Large intestine (tissue), 12 donors: ENCODE measurements around the gene DEDD2. TPM values are rescaled to one million over a fixed set of nuclear protein-coding genes. Genes with fewer than 3 reads are reported as not detected.
"Not testable (repeated sequence)": the region's sequence is repeated elsewhere in the genome, so short reads cannot be mapped to it uniquely, and the experiment has no call there.

Source experiments
- DNase-seq, 2 donors: peaks; one replicate each; pipeline versions ENCODE4 v3.0.0 to v3.0.0-alpha.2; 2013
- H3K27ac ChIP-seq: one replicate; pipeline ENCODE4 v1.5.1; 2013; ENCODE audit warnings: low read length
- H3K27me3 ChIP-seq: 2 replicates; pipeline ENCODE4 v1.6.1; 2013; ENCODE audit warnings: low read length; ENCODE audit not compliant: control insufficient read depth, insufficient read depth
- H3K36me3 ChIP-seq: 2 replicates; pipeline ENCODE4 v1.6.1; 2013; ENCODE audit warnings: low read length; ENCODE audit not compliant: control insufficient read depth, insufficient read depth
- H3K4me1 ChIP-seq: one replicate; pipeline ENCODE4 v1.6.1; 2013; ENCODE audit warnings: low read length; ENCODE audit not compliant: control insufficient read depth, insufficient read depth
- H3K4me3 ChIP-seq: one replicate; pipeline ENCODE4 v1.5.1; 2013; ENCODE audit warnings: low read length
- H3K9me3 ChIP-seq: one replicate; pipeline ENCODE4 v1.6.1; 2013; ENCODE audit warnings: mild to moderate bottlenecking, low read depth, low read length, moderate library complexity; ENCODE audit not compliant: control insufficient read depth
- WGBS: methylation state at CpG from one replicate; pipeline ENCODE4 v1.1.5; 2013; ENCODE audit warnings: low lambda C conversion rate; ENCODE audit not compliant: insufficient coverage; 5-methylcytosine and 5-hydroxymethylcytosine counted together
- long read RNA-seq, 11 donors: transcript quantifications; one replicate each; lab custom pipeline, GENCODE V29; 2026
- polyA plus RNA-seq: library from polyadenylated mRNA; unstranded; fragments of 120-200 nt; gene quantifications from one replicate; pipeline ENCODE4 v1.2.1, GENCODE V29; 2013

DEDD2 gene, protein sequence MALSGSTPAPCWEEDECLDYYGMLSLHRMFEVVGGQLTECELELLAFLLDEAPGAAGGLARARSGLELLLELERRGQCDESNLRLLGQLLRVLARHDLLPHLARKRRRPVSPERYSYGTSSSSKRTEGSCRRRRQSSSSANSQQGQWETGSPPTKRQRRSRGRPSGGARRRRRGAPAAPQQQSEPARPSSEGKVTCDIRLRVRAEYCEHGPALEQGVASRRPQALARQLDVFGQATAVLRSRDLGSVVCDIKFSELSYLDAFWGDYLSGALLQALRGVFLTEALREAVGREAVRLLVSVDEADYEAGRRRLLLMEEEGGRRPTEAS
- polyA plus RNA-seq: 30.7 TPM
- long read RNA-seq, donor 1, partial matches to known transcripts: 0 of 4 reads
- long read RNA-seq, donor 1, other reads (novel, unspliced or antisense): 0 of 4 reads
- long read RNA-seq, donor 2, transcript DEDD2-205 (5 exons, 1,183 nt): major isoform, 7 of 9 reads
- long read RNA-seq, donor 2, partial matches to known transcripts: 0 of 9 reads
- long read RNA-seq, donor 2, other reads (novel, unspliced or antisense): 0 of 9 reads
- long read RNA-seq, donor 3, transcript DEDD2-205 (5 exons, 1,183 nt): major isoform, 11 of 16 reads
- long read RNA-seq, donor 3, partial matches to known transcripts: 0 of 16 reads
- long read RNA-seq, donor 3, other reads (novel, unspliced or antisense): 0 of 16 reads
- long read RNA-seq, donor 4: 0 reads
- long read RNA-seq, donor 5, partial matches to known transcripts: 0 of 6 reads
- long read RNA-seq, donor 5, other reads (novel, unspliced or antisense): 0 of 6 reads
- long read RNA-seq, donor 6, transcript DEDD2-205 (5 exons, 1,183 nt): major isoform, 5 of 7 reads
- long read RNA-seq, donor 6, partial matches to known transcripts: 0 of 7 reads
- long read RNA-seq, donor 6, other reads (novel, unspliced or antisense): 0 of 7 reads
- long read RNA-seq, donor 7, partial matches to known transcripts: 5 of 6 reads
- long read RNA-seq, donor 7, other reads (novel, unspliced or antisense): 0 of 6 reads
- long read RNA-seq, donor 8, transcript DEDD2-205 (5 exons, 1,183 nt): major isoform, 10 of 15 reads
- long read RNA-seq, donor 8, partial matches to known transcripts: 0 of 15 reads
- long read RNA-seq, donor 8, other reads (novel, unspliced or antisense): 0 of 15 reads
- long read RNA-seq, donor 9, transcript DEDD2-205 (5 exons, 1,183 nt): major isoform, 5 of 6 reads
- long read RNA-seq, donor 9, partial matches to known transcripts: 0 of 6 reads
- long read RNA-seq, donor 9, other reads (novel, unspliced or antisense): 0 of 6 reads
- long read RNA-seq, donor 10, transcript DEDD2-203 (4 exons, 1,586 nt): minor isoform, 5 of 11 reads
- long read RNA-seq, donor 10, transcript DEDD2-205 (5 exons, 1,183 nt): major isoform, 6 of 11 reads
- long read RNA-seq, donor 10, partial matches to known transcripts: 0 of 11 reads
- long read RNA-seq, donor 10, other reads (novel, unspliced or antisense): 0 of 11 reads
- long read RNA-seq, donor 11, transcript DEDD2-205 (5 exons, 1,183 nt): major isoform, 6 of 8 reads
- long read RNA-seq, donor 11, partial matches to known transcripts: 0 of 8 reads
- long read RNA-seq, donor 11, other reads (novel, unspliced or antisense): 0 of 8 reads

DNA sequence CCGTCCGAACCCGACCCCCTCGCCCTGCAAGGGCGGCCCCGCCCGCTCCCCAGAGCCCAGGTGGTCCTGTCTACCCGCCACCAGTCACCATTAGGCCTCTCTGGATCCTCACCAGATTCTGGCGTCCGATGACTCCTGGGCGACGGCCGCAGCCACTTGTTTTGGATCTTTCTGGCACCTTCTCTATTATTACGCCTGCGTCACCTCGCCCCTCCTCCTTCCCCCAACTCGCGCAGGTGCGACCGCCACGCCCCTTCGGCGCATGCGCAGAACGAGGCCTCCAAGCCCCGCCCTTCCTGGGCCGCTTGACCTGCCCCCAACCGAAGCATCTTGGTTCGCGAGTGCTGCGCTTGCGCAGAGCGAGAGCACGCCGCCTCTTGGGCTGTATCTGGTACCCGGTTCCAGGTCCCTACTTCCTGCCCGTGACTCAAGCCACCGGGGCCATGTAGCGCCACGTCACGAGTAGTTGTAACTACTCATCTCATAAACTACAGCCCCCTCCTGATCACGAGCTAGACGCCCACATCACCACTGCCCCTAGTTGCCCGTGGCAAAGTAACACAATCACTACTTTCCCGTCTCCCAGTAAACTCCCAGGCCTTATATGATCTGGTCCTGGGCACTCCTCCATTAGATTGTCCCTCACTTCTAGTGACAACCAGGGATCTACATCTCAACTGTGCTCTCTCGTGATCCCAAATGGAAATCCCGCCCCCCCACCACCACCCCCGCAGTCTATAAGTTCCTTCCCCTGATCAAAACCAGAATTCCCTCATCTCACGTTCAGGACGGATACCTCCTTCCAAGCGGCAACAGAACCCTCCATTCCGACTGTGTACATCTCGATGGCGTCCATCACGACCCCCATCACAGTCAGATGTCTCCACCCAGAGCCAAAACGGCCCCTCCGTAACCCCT lies at the start of gene DEDD2:
TSS of gene DEDD2 (minus strand) at position 158 of the 918 bp plus-strand sequence. CDS start 670 bp downstream, outside the sequence.
- H3K4me1 ChIP-seq: peaks cover 36% of the 10 kb centered on the region
- no CpG with 5 or more reads among the region's 57 CpGs for WGBS

DNA sequence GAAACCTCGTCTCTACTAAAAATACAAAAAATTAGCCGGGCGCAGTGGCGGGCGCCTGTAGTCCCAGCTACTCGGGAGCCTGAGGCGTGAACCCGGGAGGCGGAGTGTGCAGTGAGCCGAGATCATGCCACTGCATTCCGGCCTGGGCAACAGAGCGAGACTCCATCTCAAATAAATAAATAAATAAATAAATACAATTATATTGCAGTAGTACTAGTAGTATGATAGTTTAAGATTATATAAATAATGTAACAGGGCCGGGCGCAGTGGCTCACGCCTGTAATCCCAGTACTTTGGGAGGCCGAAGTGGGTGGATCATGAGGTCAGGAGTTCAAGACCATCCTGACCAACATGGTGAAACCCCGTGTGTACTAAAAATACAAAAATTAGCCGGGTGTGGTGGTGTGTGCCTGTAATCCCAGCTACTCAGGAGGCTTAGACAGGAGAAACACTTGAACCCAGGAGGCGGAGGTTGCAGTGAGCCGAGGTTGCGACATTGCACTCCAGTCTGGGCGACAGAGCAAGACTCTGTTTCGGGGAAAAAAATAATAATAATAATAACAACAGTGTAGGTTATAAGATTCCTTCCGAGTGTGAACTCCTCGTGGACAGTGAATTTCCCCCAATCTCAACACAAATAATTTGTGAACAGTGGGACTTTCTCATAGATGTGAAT lies 49.6 kb upstream of the DEDD2 start:
- not testable (repeated sequence) for H3K27me3 ChIP-seq, DNase-seq, H3K36me3 ChIP-seq, H3K9me3 ChIP-seq, H3K4me3 ChIP-seq, H3K27ac ChIP-seq
- 88% methylated on average over 3 of the region's 25 CpGs for WGBS
- peaks cover 28% of the 10 kb centered on the region for H3K4me1 ChIP-seq

More for the DNA sequence above, at the start of gene DEDD2:
- peak; percentile 98 to 99 for DNase-seq
- Histone ChIP-seq H3K27me3 (no peaks in the 10 kb centered on the region), H3K9me3 (no peaks in the 10 kb centered on the region), H3K36me3 (peaks cover 28% of the 10 kb centered on the region), H3K4me3 (peak within 1 kb of the TSS; percentile 92), H3K27ac (peak within 1 kb of the TSS; percentile 95)

DNA sequence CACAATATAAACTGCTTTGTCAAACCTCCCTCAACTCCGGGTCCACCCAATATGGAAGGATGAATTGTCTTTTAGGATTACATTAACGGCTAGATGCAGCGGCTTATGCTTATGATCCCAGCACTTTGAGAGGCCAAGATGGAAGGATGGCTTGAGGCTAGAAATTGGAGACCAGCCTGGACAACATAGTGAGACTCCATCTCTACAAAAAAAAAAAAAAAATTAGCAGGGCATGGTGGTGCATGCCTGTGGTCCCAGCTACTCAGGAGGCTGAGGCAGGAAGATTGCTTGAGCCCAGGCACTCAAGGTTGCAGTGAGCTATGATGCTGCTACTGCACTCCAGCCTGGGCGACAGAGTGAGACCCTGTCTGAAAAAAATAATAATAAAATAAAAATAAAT lies 48.6 kb upstream of the DEDD2 start:
- not testable (repeated sequence) for DNase-seq, H3K27me3 ChIP-seq, H3K36me3 ChIP-seq, H3K27ac ChIP-seq, H3K4me3 ChIP-seq, H3K9me3 ChIP-seq
- peaks cover 20% of the 10 kb centered on the region for H3K4me1 ChIP-seq
- WGBS: no CpG with 5 or more reads among the region's 4 CpGs

DNA sequence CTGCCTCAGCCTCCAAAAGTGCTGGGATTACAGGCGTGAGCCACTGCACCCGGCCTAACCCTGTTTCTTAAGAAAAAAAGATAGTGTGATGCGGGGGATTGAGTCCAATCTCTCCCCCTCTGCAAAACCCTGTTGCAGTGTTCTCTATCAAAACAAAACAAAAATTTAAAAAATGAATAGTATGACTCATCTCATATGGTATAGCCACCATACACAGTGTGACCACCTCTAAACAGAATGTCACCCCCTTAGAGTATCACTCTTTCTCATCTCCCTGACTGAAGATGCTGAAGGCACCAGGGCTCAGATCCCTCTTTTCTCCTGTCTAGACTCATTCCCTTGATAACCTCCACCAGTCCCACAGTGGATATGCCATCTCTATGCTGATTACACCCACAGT lies 44.3 kb upstream of the DEDD2 start:
- WGBS: no CpG with 5 or more reads among the region's 3 CpGs
- Histone ChIP-seq H3K9me3 (no peaks in the 10 kb centered on the region), H3K27ac (no peak overlapping the region), H3K4me1 (peaks cover 10% of the 10 kb centered on the region), H3K27me3 (no peaks in the 10 kb centered on the region), H3K4me3 (no peak overlapping the region), H3K36me3 (no peaks in the 10 kb centered on the region)
- no peak for DNase-seq

DNA sequence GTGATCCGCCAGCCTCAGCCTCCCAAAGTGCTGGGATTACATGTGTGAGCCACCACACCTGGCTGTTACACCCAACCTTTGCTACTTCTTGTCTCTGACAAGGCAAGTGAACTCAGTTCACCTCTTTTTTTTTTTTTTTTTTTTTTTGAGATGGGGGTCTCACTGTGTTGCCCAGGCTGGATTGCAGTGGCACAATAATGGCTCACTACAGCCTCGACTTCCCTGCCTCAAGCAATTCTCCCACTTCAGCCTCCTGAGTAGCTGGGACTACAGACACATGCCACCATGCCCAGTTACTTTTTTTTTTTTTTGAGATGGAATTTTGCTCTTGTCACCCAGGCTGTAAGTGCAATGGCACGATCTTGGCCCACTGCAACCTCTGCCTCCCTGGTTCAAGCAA lies 40.4 kb upstream of the DEDD2 start:
- WGBS: no CpG with 5 or more reads among the region's 3 CpGs
- not testable (repeated sequence) for H3K36me3 ChIP-seq, DNase-seq, H3K4me3 ChIP-seq, H3K27ac ChIP-seq, H3K9me3 ChIP-seq, H3K27me3 ChIP-seq
- peaks cover 23% of the 10 kb centered on the region for H3K4me1 ChIP-seq

DNA sequence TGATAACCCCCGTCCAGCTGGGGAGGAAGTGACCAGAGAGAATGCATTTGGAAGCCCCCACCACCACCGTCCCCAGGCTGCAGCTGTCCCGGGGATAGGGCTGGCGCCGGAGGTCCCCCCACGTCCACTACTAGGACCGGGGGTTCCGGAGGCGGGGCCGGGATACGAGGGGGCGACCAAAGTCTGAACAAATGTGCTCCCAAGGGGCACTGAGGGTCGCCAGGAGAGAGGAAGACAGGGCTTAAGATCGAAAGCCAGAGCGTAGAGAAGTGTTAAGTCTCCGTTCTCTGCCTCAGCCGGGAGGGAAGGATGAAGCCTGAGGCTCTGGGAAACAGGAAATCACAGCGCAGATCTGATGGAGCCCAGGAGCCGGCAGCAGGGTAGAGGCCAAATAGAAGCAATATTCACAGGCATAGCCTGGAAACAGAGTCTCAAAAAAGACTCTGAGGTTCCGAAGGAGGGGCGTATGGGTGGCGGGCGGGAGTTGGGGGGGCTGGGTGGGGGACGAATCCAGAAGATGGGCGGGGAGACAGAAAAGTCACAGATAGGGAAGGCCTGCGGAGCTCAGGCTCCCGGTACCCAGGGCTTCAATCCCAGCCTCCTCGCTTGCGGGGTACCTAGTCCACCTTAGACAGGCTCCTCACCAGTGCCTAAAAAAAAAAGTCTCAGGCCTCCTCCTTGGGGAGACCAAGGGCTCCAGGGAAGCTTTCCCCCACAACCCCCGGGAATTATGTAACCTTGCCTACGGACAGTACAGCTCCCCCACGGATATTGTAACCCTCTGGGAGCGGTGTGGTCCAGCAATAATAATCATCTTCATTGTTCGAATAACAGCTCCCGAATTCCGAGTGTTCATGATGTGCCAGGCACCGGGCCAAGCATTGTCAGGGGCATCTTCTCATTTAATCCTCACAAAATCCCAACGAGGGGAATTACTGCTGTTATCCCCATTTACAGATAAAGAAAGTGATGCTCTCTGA lies 38.6 kb upstream of the DEDD2 start:
- no CpG with 5 or more reads among the region's 38 CpGs for WGBS
- Histone ChIP-seq H3K4me3 (peak overlapping the region; percentile 56), H3K9me3 (no peaks in the 10 kb centered on the region), H3K4me1 (peaks cover 39% of the 10 kb centered on the region), H3K36me3 (no peaks in the 10 kb centered on the region), H3K27me3 (no peaks in the 10 kb centered on the region), H3K27ac (peak overlapping the region; percentile 81)
- DNase-seq: peak in 1 of 2 donors; percentile 68

DNA sequence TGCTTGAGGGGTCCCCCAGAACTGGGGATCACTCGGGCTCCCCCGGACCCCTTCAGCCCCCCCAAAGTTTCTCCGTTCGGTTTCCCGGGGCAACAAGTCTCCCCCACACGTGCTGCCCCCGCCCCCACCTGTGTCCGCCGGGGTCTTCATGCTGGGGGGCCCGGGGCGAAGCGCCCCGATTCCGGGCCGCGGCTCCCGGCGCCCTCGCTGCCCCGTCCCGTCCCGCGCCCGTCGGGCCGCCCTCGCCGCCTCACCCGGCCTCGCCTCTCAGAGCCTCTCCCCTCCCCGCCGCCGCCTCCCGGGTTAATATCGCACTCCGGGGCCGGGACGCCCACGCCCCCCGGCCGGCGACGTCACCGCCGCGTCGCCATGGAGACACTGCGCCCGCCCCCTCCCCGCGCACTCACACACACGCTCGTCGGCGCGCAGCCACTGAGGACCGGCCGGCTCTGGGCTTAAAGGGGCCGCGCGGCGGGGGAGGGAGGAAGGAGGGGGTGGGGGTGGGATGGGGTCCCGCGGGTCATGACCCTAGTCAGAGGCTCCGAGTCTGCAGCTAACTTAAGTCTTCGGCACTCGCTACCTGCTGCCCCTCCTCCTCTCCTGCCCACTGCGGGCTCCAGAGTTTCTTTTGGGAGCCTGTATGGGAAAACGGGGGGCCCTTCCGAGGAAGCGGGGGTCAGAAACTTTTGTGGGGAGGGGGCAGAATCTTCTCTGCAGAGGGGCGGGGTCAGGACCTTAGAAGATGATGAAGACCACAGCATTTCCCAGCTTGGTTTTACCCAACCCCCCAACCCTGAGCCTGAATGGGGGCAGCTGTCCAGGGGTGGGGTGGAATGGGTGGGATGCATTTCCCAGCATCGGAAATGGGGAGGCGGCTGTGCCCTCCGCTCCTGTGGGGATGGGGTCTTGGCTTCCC lies 37.6 kb upstream of the DEDD2 start, which contains the start of gene ERF:
TSS of gene ERF (minus strand) at position 279 of the 916 bp plus-strand sequence. CDS start at position 150, 129 bp downstream.
- H3K9me3 ChIP-seq: peaks cover 2% of the 10 kb centered on the region
- WGBS: no CpG with 5 or more reads among the region's 75 CpGs
- peak within 1 kb of the TSS; percentile 98 for H3K27ac ChIP-seq
- H3K4me1 ChIP-seq: peaks cover 46% of the 10 kb centered on the region
- H3K36me3 ChIP-seq: peaks cover 5% of the 10 kb centered on the region
- no peaks in the 10 kb centered on the region for H3K27me3 ChIP-seq
- H3K4me3 ChIP-seq: peak within 1 kb of the TSS; percentile 94
- DNase-seq: peak; percentile 93 to 97
